NCI-H748 (cell line): ENCODE data around the gene TKT.
A peak's percentile ranks its signal among the peaks of the same experiment; 100 is the strongest.

Source experiments
- DNase-seq: peaks from one replicate; lab custom pipeline; 2025; ENCODE audit not compliant: unreplicated experiment; lab: John Stamatoyannopoulos, UW

The TKT gene

GRCh38 chr3:53199834-53200233, 56.0 kb downstream of the TKT start:
- peak; percentile 2 for DNase-seq

- no peak for DNase-seq
Measured at GRCh38 chr3:53198996-53199395, 56.8 kb downstream of the TKT start.

- DNase-seq: no peak
Measured at GRCh38 chr3:53198256-53198977, 57.4 kb downstream of the TKT start.

GRCh38 chr3:53196575-53197407, 59.0 kb downstream of the TKT start:
- no peak for DNase-seq

GRCh38 chr3:53195602-53196574, 59.9 kb downstream of the TKT start:
- peak; percentile 64 for DNase-seq

GRCh38 chr3:53195066-53195450, 60.8 kb downstream of the TKT start:
- no peak for DNase-seq

GRCh38 chr3:53194210-53195065, 61.4 kb downstream of the TKT start:
- DNase-seq: peak; percentile 7

GRCh38 chr3:53193466-53194209, 62.2 kb downstream of the TKT start:
- DNase-seq: no peak

GRCh38 chr3:53192608-53193007, 63.2 kb downstream of the TKT start:
- DNase-seq: no peak

GRCh38 chr3:53191836-53192480, 63.9 kb downstream of the TKT start:
- DNase-seq: no peak

GRCh38 chr3:53190659-53191058, 65.2 kb downstream of the TKT start:
- no peak for DNase-seq

- DNase-seq: no peak
Measured at GRCh38 chr3:53189276-53189675, 66.5 kb downstream of the TKT start.

- no peak for DNase-seq
Measured at GRCh38 chr3:53188720-53189119, 67.1 kb downstream of the TKT start.

- no peak for DNase-seq
Measured at GRCh38 chr3:53188136-53188685, 67.6 kb downstream of the TKT start.

GRCh38 chr3:53187430-53187829, 68.4 kb downstream of the TKT start:
- DNase-seq: no peak

- DNase-seq: no peak
Measured at GRCh38 chr3:53186726-53187125, 69.1 kb downstream of the TKT start.

GRCh38 chr3:53185761-53186465, 69.9 kb downstream of the TKT start:
- DNase-seq: no peak

- no peak for DNase-seq
Measured at GRCh38 chr3:53184701-53185100, 71.1 kb downstream of the TKT start.
